Panc1 (cell line): ENCODE data around the gene IGFBP7. TPM values are rescaled to one million over a fixed set of nuclear protein-coding genes. Genes with fewer than 3 reads are reported as not detected.

ENCODE experiments used
- ATAC-seq: fragments of 200-7000 bp; cut with Tn5 transposase; 2 replicates; pipeline ENCODE4 v1.9.1; 2020; ENCODE audit warnings: mild to moderate bottlenecking, moderate library complexity
- BruUV-seq: library from RNA; stranded (reverse); fragments of 400-500 nt; replicated peaks from 2 replicates; lab custom pipeline; 2021; lab: Mats Ljungman, UMichigan
- CTCF ChIA-PET: fragments of 300-600 bp; sonication (Branson Sonifier 250); formaldehyde crosslinking; loops from one replicate; lab custom pipeline; 2022; ENCODE audit warnings: antibody characterized with exemption; lab: Charles Lee
- POLR2A ChIA-PET: fragments of 300-600 bp; sonication (Branson Sonifier 250); formaldehyde crosslinking; loops from one replicate; lab custom pipeline; 2022; ENCODE audit warnings: antibody characterized with exemption; lab: Charles Lee
- DNase-seq: peaks from one replicate; pipeline ENCODE4 v3.0.0-alpha.2; 2010; ENCODE audit warnings: low read depth, low spot score
- H3K27ac ChIP-seq: 2 replicates; pipeline ENCODE4 v1.5.1; 2011; ENCODE audit warnings: mild to moderate bottlenecking, low read length, inconsistent platforms
- H3K27me3 ChIP-seq: fragments of 200-500 bp; sonication (Bioruptor generic); 2 replicates; pipeline ENCODE4 v1.6.0; 2014; ENCODE audit warnings: low read length, inconsistent platforms; ENCODE audit not compliant: control insufficient read depth, insufficient read depth
- H3K36me3 ChIP-seq: fragments of 200-500 bp; sonication (Bioruptor generic); 2 replicates; pipeline ENCODE4 v1.5.1; 2014; ENCODE audit warnings: inconsistent platforms, mild to moderate bottlenecking, low read length, moderate library complexity; ENCODE audit not compliant: control insufficient read depth, insufficient read depth
- H3K4me1 ChIP-seq: 2 replicates; pipeline ENCODE4 v1.5.1; 2011; ENCODE audit warnings: inconsistent platforms, mild to moderate bottlenecking, low read length, moderate library complexity; ENCODE audit not compliant: control insufficient read depth, insufficient read depth
- H3K4me3 ChIP-seq, 2 experiments: 2 replicates each; pipeline ENCODE4 v1.5.1; 2011 to 2012; ENCODE audit warnings: low read depth in 2 of 2, low read length in 2 of 2, mild to moderate bottlenecking in 2 of 2, inconsistent platforms in 1 of 2, moderate library complexity in 1 of 2
- H3K9me3 ChIP-seq: fragments of 200-500 bp; sonication (Bioruptor generic); 2 replicates; pipeline ENCODE4 v1.5.1; 2014; ENCODE audit warnings: low read depth, mild to moderate bottlenecking, inconsistent platforms, low read length, moderate library complexity; ENCODE audit not compliant: control insufficient read depth, insufficient read depth
- POLR2AphosphoS5 ChIP-seq: IDR thresholded peaks from 2 replicates; pipeline ENCODE4 v1.6.1; 2012; ENCODE audit warnings: mild to moderate bottlenecking, low read depth, low read length, moderate library complexity
- SIN3A ChIP-seq: IDR thresholded peaks from 2 replicates; pipeline ENCODE4 v1.6.1; 2012; ENCODE audit warnings: low read depth, mild to moderate bottlenecking, low read length, moderate library complexity, borderline replicate concordance; ENCODE audit not compliant: insufficient read depth
- TCF7L2 ChIP-seq: IDR thresholded peaks from 2 replicates; pipeline ENCODE4 v1.6.1; 2011; ENCODE audit warnings: mild to moderate bottlenecking, low read depth, low read length, inconsistent platforms
- in situ Hi-C: cut with HindIII; loops from 2 replicates; pipeline ENCODE4 v1.10.0; 2016; ENCODE audit warnings: low sequenced_read_pairs, low pct_unique_long_range_greater_than_20kb
- intact Hi-C: fragments of 100-400 bp; cut with micrococcal nuclease; formaldehyde crosslinking; loops from one replicate; pipeline ENCODE4 v1.10.0; 2022; ENCODE audit not compliant: unreplicated experiment
- total RNA-seq: library from RNA; stranded (reverse); gene quantifications from one replicate; pipeline ENCODE4 v1.2.1, GENCODE V29; 2021; ENCODE audit not compliant: unreplicated experiment
- TF ChIP-seq, protein P1 (sequence below), 2 experiments: IDR thresholded peaks; 2 replicates each; pipeline ENCODE4 v1.6.1; 2011 to 2012; ENCODE audit warnings: low read depth in 2 of 2, control low read depth in 1 of 2, low read length in 1 of 2, mild to moderate bottlenecking in 1 of 2, moderate library complexity in 1 of 2; ENCODE audit not compliant: insufficient read depth in 1 of 2
- TF ChIP-seq, protein P2 (sequence below): fragments of 450-650 bp; IDR thresholded peaks from 2 replicates; pipeline ENCODE4 v1.5.1; 2017; ENCODE audit warnings: mild to moderate bottlenecking

The IGFBP7 gene
- total RNA-seq, 1 experiment from 2014 or later: 9.5 TPM

DNA sequence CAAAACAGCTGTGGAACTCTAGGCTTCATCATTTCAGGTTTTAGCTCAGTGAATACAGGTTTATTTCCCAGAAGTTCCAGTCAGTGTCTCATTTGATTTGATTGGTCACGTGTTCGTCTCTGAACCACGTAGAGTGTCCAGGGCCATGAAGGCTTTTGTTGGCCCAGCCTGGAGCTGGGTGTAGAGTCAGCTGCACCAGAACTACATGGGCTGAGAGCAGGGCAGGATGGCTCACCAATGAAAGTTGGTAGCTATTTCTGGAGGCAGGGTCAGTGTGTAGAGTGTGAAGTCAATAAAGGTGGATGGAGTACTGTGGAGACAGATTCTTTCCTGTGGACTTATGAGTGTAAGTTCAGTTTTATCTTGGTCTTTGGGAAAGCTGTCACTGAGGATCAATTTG is 43.0 kb upstream of the IGFBP7 start:
- intact Hi-C loops (no loop called here), in situ Hi-C loops (no loop called here)
- Histone ChIP-seq H3K9me3 (no peaks in the 10 kb centered on the region), H3K36me3 (no peaks in the 10 kb centered on the region), H3K4me3 (no peak overlapping the region), H3K27me3 (no peaks in the 10 kb centered on the region; the same call in 1 of the 2 replicates), H3K27ac (no peak overlapping the region), H3K4me1 (no peaks in the 10 kb centered on the region)
- POLR2A ChIA-PET: no interaction called here
- ATAC-seq (no peak), DNase-seq (no peak)
- CTCF ChIA-PET: no interaction called here
- TF ChIP-seq POLR2AphosphoS5 (no peak), SIN3A (no peak), TCF7L2 (no peak)
- TF ChIP-seq, protein P1, sequence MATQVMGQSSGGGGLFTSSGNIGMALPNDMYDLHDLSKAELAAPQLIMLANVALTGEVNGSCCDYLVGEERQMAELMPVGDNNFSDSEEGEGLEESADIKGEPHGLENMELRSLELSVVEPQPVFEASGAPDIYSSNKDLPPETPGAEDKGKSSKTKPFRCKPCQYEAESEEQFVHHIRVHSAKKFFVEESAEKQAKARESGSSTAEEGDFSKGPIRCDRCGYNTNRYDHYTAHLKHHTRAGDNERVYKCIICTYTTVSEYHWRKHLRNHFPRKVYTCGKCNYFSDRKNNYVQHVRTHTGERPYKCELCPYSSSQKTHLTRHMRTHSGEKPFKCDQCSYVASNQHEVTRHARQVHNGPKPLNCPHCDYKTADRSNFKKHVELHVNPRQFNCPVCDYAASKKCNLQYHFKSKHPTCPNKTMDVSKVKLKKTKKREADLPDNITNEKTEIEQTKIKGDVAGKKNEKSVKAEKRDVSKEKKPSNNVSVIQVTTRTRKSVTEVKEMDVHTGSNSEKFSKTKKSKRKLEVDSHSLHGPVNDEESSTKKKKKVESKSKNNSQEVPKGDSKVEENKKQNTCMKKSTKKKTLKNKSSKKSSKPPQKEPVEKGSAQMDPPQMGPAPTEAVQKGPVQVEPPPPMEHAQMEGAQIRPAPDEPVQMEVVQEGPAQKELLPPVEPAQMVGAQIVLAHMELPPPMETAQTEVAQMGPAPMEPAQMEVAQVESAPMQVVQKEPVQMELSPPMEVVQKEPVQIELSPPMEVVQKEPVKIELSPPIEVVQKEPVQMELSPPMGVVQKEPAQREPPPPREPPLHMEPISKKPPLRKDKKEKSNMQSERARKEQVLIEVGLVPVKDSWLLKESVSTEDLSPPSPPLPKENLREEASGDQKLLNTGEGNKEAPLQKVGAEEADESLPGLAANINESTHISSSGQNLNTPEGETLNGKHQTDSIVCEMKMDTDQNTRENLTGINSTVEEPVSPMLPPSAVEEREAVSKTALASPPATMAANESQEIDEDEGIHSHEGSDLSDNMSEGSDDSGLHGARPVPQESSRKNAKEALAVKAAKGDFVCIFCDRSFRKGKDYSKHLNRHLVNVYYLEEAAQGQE (IDR thresholded peaks at IDR 0.05; ENCODE audit: insufficient read depth in 1 of 2, low read depth in 2 of 2, low read length in 1 of 2): no peak
- TF ChIP-seq, protein P2, sequence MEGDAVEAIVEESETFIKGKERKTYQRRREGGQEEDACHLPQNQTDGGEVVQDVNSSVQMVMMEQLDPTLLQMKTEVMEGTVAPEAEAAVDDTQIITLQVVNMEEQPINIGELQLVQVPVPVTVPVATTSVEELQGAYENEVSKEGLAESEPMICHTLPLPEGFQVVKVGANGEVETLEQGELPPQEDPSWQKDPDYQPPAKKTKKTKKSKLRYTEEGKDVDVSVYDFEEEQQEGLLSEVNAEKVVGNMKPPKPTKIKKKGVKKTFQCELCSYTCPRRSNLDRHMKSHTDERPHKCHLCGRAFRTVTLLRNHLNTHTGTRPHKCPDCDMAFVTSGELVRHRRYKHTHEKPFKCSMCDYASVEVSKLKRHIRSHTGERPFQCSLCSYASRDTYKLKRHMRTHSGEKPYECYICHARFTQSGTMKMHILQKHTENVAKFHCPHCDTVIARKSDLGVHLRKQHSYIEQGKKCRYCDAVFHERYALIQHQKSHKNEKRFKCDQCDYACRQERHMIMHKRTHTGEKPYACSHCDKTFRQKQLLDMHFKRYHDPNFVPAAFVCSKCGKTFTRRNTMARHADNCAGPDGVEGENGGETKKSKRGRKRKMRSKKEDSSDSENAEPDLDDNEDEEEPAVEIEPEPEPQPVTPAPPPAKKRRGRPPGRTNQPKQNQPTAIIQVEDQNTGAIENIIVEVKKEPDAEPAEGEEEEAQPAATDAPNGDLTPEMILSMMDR: no peak
- BruUV-seq: no TSS peak

DNA sequence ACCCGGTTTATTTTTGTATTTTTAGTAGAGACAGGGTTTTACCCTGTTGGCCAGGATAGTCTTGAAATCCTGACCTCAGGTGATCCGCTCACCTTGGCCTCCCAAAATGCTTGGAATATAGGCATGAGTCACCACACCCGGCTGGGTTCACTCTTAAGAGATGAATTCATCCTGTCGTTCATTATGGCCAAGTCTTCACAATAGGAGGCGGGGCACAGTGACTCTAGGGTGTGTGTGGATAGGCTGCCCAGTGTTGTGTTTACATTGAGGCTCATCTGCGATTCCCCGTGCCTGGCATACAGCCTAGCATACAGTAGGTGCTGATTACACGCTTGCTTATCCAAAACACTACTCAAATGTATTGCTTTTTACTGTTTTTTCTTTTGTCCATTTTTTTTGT is 41.3 kb upstream of the IGFBP7 start:
- Histone ChIP-seq H3K27ac (no peak overlapping the region), H3K4me1 (no peaks in the 10 kb centered on the region), H3K36me3 (no peaks in the 10 kb centered on the region), H3K4me3 (no peak overlapping the region), H3K27me3 (no peaks in the 10 kb centered on the region; the same call in 1 of the 2 replicates), H3K9me3 (no peaks in the 10 kb centered on the region)
- TF ChIP-seq, protein P2: no peak
- TF ChIP-seq TCF7L2: no peak
- TF ChIP-seq SIN3A: no peak
- TF ChIP-seq POLR2AphosphoS5: no peak
- TF ChIP-seq, protein P1 (IDR thresholded peaks at IDR 0.05; ENCODE audit: insufficient read depth in 1 of 2, low read depth in 2 of 2, low read length in 1 of 2): no peak
- DNase-seq (no peak), ATAC-seq (no peak)
- POLR2A ChIA-PET: no interaction called here
- in situ Hi-C loops: no loop called here
- intact Hi-C loops: no loop called here
- BruUV-seq: no TSS peak
- CTCF ChIA-PET: no interaction called here
